PFSK-1 (cell line): ENCODE data around the gene PARN.

Source experiments
- FOXP2 ChIP-seq: optimal IDR thresholded peaks from 2 replicates; pipeline ENCODE3; 2011; ENCODE audit warnings: borderline replicate concordance, control low read depth, inconsistent platforms; ENCODE audit not compliant: insufficient read depth; ENCODE audit errors: extremely low read length, extremely low read depth
- POLR2AphosphoS5 ChIP-seq: IDR thresholded peaks from 2 replicates; pipeline ENCODE4 v1.6.1; 2012; ENCODE audit warnings: low read depth, mild to moderate bottlenecking, control low read depth, low read length, moderate library complexity
- SIN3A ChIP-seq: IDR thresholded peaks from 2 replicates; pipeline ENCODE4 v1.6.1; 2012; ENCODE audit warnings: mild to moderate bottlenecking, low read length, moderate library complexity, borderline replicate concordance; ENCODE audit not compliant: insufficient read depth
- TAF1 ChIP-seq: IDR thresholded peaks from 2 replicates; pipeline ENCODE4 v1.6.1; 2012; ENCODE audit warnings: low read length, control low read depth, borderline replicate concordance; ENCODE audit not compliant: insufficient read depth
- TF ChIP-seq, protein P1 (sequence below), 2 experiments: IDR thresholded peaks; 2 replicates each; pipeline versions ENCODE4 v1.6.1 to v1.8.0; 2011 to 2012; ENCODE audit warnings: low read depth in 2 of 2, low read length in 2 of 2, control low read depth in 1 of 2, inconsistent platforms in 1 of 2, mild to moderate bottlenecking in 1 of 2, moderate library complexity in 1 of 2; ENCODE audit not compliant: insufficient read depth in 1 of 2

PARN gene

GRCh38 chr16:14437426-14437825, 192.6 kb downstream of the PARN start:
- TF ChIP-seq TAF1 (no peak), FOXP2 (no peak), POLR2AphosphoS5 (no peak), SIN3A (no peak)
- TF ChIP-seq, protein P1, sequence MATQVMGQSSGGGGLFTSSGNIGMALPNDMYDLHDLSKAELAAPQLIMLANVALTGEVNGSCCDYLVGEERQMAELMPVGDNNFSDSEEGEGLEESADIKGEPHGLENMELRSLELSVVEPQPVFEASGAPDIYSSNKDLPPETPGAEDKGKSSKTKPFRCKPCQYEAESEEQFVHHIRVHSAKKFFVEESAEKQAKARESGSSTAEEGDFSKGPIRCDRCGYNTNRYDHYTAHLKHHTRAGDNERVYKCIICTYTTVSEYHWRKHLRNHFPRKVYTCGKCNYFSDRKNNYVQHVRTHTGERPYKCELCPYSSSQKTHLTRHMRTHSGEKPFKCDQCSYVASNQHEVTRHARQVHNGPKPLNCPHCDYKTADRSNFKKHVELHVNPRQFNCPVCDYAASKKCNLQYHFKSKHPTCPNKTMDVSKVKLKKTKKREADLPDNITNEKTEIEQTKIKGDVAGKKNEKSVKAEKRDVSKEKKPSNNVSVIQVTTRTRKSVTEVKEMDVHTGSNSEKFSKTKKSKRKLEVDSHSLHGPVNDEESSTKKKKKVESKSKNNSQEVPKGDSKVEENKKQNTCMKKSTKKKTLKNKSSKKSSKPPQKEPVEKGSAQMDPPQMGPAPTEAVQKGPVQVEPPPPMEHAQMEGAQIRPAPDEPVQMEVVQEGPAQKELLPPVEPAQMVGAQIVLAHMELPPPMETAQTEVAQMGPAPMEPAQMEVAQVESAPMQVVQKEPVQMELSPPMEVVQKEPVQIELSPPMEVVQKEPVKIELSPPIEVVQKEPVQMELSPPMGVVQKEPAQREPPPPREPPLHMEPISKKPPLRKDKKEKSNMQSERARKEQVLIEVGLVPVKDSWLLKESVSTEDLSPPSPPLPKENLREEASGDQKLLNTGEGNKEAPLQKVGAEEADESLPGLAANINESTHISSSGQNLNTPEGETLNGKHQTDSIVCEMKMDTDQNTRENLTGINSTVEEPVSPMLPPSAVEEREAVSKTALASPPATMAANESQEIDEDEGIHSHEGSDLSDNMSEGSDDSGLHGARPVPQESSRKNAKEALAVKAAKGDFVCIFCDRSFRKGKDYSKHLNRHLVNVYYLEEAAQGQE (IDR thresholded peaks at IDR 0.05; ENCODE audit: insufficient read depth in 1 of 2, low read depth in 2 of 2, low read length in 2 of 2), result no peak

DNA sequence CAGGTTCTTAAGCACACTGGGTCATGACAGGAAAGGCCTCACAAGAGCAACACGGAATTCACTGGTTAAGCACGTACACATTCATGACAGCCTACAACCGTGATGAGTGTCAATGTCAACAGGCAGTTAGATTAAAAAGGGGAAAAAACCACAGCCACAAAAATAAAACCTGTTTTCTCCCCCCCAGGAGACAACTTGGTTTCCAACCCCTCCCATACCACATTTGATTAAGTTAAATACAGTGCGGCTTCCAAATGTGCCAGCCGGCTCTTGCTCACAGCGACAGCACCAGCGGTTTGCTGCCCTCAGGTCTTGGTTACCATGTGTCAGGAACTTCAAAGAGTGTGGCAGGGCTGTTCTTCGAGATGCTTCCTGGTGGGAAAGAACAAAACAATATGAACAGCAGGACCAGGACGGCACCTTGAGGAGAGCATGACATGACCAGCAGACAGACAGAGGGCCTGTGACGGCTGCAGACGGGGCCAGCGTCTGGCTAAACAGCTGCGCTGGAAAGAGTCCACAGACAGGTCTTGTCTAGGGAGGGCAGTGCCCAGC, 193.6 kb downstream of the PARN start:
- no peak for TF ChIP-seq TAF1
- TF ChIP-seq SIN3A, result no peak
- TF ChIP-seq, protein P1 (IDR thresholded peaks at IDR 0.05; ENCODE audit: insufficient read depth in 1 of 2, low read depth in 2 of 2, low read length in 2 of 2), result no peak
- TF ChIP-seq POLR2AphosphoS5, result no peak
- no peak for TF ChIP-seq FOXP2

DNA sequence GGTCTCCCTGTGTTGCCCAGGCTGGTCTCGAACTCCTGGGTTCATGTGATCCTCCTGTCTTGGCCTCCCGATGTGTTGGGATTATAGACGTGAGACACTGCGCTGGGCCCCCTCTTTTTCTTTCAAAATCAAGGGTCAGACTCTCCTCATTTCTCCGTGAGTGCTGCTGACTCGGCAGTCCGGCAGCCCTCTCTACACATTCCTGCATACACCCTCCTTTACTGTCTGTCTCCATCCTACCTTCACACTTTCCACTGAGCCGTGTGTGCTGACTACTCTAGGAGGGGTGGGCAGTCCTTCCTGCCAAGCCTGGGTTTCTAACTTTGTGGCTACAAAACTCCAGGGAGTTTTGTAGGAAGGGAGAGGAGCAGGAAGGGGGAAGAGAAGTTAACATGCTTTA, 195.2 kb downstream of the PARN start:
- no peak for TF ChIP-seq TAF1
- TF ChIP-seq SIN3A, result no peak
- TF ChIP-seq POLR2AphosphoS5, result no peak
- no peak for TF ChIP-seq FOXP2
- TF ChIP-seq, protein P1 (IDR thresholded peaks at IDR 0.05; ENCODE audit: insufficient read depth in 1 of 2, low read depth in 2 of 2, low read length in 2 of 2), result no peak

DNA sequence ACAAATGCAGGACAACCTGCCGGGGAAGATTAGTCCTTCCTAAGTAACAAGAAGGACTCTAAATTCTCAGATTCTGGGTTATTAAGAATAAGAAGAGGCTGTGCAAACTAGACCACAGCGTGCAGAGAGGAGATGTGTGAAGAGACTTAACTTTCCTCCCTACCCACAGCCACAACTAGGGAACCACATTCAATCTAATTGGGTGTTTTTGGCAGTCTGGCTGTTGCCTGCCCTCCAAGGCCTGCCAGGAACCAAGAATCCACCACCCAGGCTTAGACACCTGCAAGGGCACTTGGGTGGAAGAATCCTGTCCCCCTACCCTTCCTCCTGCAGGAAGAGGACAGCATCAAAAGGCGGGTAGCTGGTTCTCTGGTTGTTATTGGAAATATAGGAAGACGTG, 202.0 kb downstream of the PARN start:
- TF ChIP-seq POLR2AphosphoS5 (no peak), SIN3A (no peak), TAF1 (no peak), FOXP2 (no peak)
- TF ChIP-seq, protein P1 (IDR thresholded peaks at IDR 0.05; ENCODE audit: insufficient read depth in 1 of 2, low read depth in 2 of 2, low read length in 2 of 2), result no peak
